Esophagus (tissue), 2 donors: ENCODE measurements around the gene RNF144A. TPM values are rescaled to one million over a fixed set of nuclear protein-coding genes. Genes with fewer than 3 reads are reported as not detected.

ENCODE experiments used
- H3K27ac ChIP-seq, 2 donors: one replicate each; pipeline ENCODE4 v1.5.1; 2013; ENCODE audit warnings: low read depth in 2 of 2, mild to moderate bottlenecking in 2 of 2, inconsistent platforms in 1 of 2, low read length in 1 of 2, moderate library complexity in 1 of 2
- H3K27me3 ChIP-seq, 2 donors: one replicate each; pipeline ENCODE4 v1.6.1; 2013; ENCODE audit warnings: low read length in 2 of 2, control low read depth in 1 of 2, mild to moderate bottlenecking in 1 of 2; ENCODE audit not compliant: insufficient read depth in 2 of 2, control insufficient read depth in 1 of 2
- H3K36me3 ChIP-seq, 2 donors: one replicate each; pipeline ENCODE4 v1.6.1; 2013; ENCODE audit warnings: low read length in 1 of 2; ENCODE audit not compliant: control insufficient read depth in 2 of 2, insufficient read depth in 2 of 2
- H3K4me1 ChIP-seq, 2 donors: one replicate each; pipeline ENCODE4 v1.6.1; 2013; ENCODE audit warnings: low read length in 1 of 2; ENCODE audit not compliant: control insufficient read depth in 2 of 2, insufficient read depth in 2 of 2
- H3K4me3 ChIP-seq, 2 donors: one replicate each; pipeline ENCODE4 v1.5.1; 2013; ENCODE audit warnings: low read length in 2 of 2, mild to moderate bottlenecking in 2 of 2, low read depth in 1 of 2, moderate library complexity in 1 of 2
- H3K9me3 ChIP-seq, 2 donors: one replicate each; pipeline ENCODE4 v1.6.1; 2013; ENCODE audit warnings: mild to moderate bottlenecking in 2 of 2, low read depth in 1 of 2, low read length in 1 of 2, moderate library complexity in 1 of 2; ENCODE audit not compliant: control insufficient read depth in 2 of 2, insufficient read depth in 1 of 2
- WGBS, 2 donors: extraction: QIAGEN DNeasy Blood & Tissue Kit; methylation state at CpG; one replicate each; pipeline ENCODE4 v1.1.7; 2013; 5-methylcytosine and 5-hydroxymethylcytosine counted together
- polyA plus RNA-seq, 2 donors: library from polyadenylated mRNA; stranded (reverse); fragments of 200-250 nt; gene quantifications; one replicate each; pipeline ENCODE4 v1.2.3, GENCODE V29; 2013
- donor health status: healthy with polysubstance abuse.
- donor health status: Bipolar disorder and iron deficiency.

RNF144A gene
- polyA plus RNA-seq, 2 donors, result 2.0 to 2.4 TPM

GRCh38 chr2:7052404-7052803 is 135.2 kb downstream of the RNF144A start:
- H3K4me1 ChIP-seq, result no peaks in the 10 kb centered on the region
- no peaks in the 10 kb centered on the region for H3K36me3 ChIP-seq
- 74 to 82% methylated on average over 3 of the region's 3 CpGs for WGBS, 2 donors
- no peak overlapping the region for H3K27ac ChIP-seq
- no peaks in the 10 kb centered on the region for H3K27me3 ChIP-seq
- H3K9me3 ChIP-seq, result no peaks in the 10 kb centered on the region
- no peak overlapping the region for H3K4me3 ChIP-seq

DNA sequence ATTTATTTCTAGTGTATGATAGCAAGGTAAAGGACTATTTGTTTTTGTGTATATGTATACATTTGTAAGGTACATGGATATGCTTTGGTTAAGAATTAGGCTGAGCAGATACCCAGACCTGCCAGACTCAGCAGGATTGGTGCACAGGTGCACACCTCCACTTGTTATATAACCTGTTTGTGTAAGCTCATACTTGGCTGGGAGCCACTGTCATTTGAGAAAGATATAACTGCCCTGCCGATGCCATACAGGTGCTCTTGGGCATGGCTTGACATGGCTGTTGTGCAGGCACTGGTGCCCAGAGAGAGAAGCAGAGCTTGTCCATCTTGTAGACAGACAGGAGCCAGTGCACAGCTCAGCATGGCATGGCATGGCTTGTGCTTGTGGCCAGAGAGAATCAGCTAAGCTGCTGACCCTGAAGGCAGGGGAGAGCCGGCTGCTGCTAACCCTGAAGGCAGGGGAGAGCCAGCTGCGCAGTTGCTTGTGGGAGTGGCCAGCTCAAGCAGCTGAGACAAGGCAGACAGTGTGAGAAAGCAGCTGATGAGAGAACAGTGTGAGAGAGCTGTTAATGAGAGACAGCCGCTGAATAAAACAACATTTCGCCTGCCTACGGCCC is 136.5 kb downstream of the RNF144A start:
- peaks cover 0 to under 1% of the 10 kb centered on the region in 2 donors for H3K4me1 ChIP-seq
- 67 to 75% methylated on average over 6 of the region's 6 CpGs for WGBS, 2 donors
- no peaks in the 10 kb centered on the region for H3K9me3 ChIP-seq
- no peaks in the 10 kb centered on the region for H3K27me3 ChIP-seq
- H3K4me3 ChIP-seq, result no peak overlapping the region
- H3K27ac ChIP-seq, result no peak overlapping the region
- no peaks in the 10 kb centered on the region for H3K36me3 ChIP-seq

DNA sequence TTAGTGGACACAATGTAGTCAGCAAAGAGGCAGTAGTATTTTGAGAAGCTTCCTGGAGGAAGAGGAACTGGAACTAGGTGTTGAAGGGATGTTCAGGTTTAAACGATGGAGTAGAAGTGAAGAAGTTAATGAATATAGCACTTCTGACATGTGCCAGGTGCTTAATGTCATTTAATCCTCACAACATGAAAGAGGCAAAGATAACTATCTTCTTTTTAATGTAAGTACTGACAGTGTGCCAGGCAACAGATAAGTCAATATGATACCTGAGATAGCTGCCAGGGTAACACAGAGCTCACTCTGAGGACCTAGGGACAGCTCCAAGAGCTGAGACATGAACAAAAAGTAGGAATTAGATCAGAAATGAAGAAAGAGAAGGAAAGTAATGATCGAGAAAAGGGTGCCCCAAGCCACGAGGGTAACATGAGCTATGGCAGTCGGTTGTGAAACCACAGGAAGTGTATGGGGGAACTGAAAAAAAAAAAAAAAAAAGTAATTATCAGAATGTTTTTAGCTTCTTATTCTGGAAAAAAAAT is 140.7 kb downstream of the RNF144A start:
- WGBS, 2 donors, result 57 to 67% methylated on average over 4 of the region's 4 CpGs
- Histone ChIP-seq H3K36me3 (no peaks in the 10 kb centered on the region), H3K4me3 (no peak overlapping the region), H3K27ac (no peak overlapping the region), H3K27me3 (no peaks in the 10 kb centered on the region), H3K9me3 (no peaks in the 10 kb centered on the region), H3K4me1 (peaks cover 0 to 1% of the 10 kb centered on the region in 2 donors)

- Histone ChIP-seq H3K4me1 (peaks cover 0 to 1% of the 10 kb centered on the region in 2 donors), H3K36me3 (no peaks in the 10 kb centered on the region), H3K4me3 (no peak overlapping the region), H3K27ac (no peak overlapping the region), H3K27me3 (no peaks in the 10 kb centered on the region), H3K9me3 (no peaks in the 10 kb centered on the region)
- 43 to 45% methylated on average over 2 of the region's 2 CpGs for WGBS, 2 donors
These were observed 142.9 kb downstream of the RNF144A start for GRCh38 chr2:7060156-7060555.

GRCh38 chr2:7060631-7061449 is 143.6 kb downstream of the RNF144A start:
- Histone ChIP-seq H3K9me3 (no peaks in the 10 kb centered on the region), H3K4me3 (no peak overlapping the region), H3K27me3 (no peaks in the 10 kb centered on the region), H3K4me1 (peaks cover 0 to 1% of the 10 kb centered on the region in 2 donors), H3K36me3 (no peaks in the 10 kb centered on the region), H3K27ac (no peak overlapping the region)
- 78 to 86% methylated on average over 8 of the region's 8 CpGs for WGBS, 2 donors

GRCh38 chr2:7061450-7061789 is 144.2 kb downstream of the RNF144A start:
- H3K4me3 ChIP-seq, result no peak overlapping the region
- H3K9me3 ChIP-seq, result no peaks in the 10 kb centered on the region
- peaks cover 0 to 1% of the 10 kb centered on the region in 2 donors for H3K4me1 ChIP-seq
- H3K27ac ChIP-seq, result no peak overlapping the region
- H3K36me3 ChIP-seq, result no peaks in the 10 kb centered on the region
- no peaks in the 10 kb centered on the region for H3K27me3 ChIP-seq
- WGBS, 2 donors, result 73 to 85% methylated on average over 3 of the region's 3 CpGs

DNA sequence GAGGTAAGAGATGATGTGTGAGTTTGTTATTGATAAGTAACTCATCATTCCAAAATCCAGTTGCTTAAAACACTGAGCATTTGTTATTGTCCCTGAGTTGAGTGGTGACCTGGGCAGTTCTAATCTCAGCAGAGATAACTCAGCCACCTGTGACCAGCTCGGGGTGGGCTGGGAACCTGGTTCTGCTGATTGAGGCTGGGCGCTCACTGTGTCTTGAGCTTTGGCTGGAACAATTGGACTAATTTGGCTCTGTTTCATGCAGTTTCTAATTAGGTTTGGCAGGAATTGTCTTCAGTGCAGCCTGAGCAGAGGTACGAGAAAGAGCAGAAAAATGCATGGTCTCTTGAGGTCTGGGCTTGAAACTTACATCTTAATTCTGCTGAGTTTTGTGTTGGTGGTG is 144.7 kb downstream of the RNF144A start:
- WGBS, 2 donors, result 77 to 93% methylated on average over 3 of the region's 3 CpGs
- Histone ChIP-seq H3K36me3 (no peaks in the 10 kb centered on the region), H3K4me3 (no peak overlapping the region)

GRCh38 chr2:7063789-7064188 is 146.6 kb downstream of the RNF144A start:
- H3K4me3 ChIP-seq, result no peak overlapping the region
- peaks cover 0 to under 1% of the 10 kb centered on the region in 2 donors for H3K4me1 ChIP-seq
- H3K9me3 ChIP-seq, result no peaks in the 10 kb centered on the region
- no peaks in the 10 kb centered on the region for H3K27me3 ChIP-seq
- H3K36me3 ChIP-seq, result no peaks in the 10 kb centered on the region
- no peak overlapping the region for H3K27ac ChIP-seq
- 64 to 76% methylated on average over 3 of the region's 3 CpGs for WGBS, 2 donors

More for the DNA sequence above, 144.7 kb downstream of the RNF144A start:
- peaks cover 0 to 1% of the 10 kb centered on the region in 2 donors for H3K4me1 ChIP-seq
- no peaks in the 10 kb centered on the region for H3K27me3 ChIP-seq
- no peak overlapping the region for H3K27ac ChIP-seq
- no peaks in the 10 kb centered on the region for H3K9me3 ChIP-seq

GRCh38 chr2:7068457-7068856 is 151.2 kb downstream of the RNF144A start:
- Histone ChIP-seq H3K4me3 (no peak overlapping the region), H3K4me1 (no peaks in the 10 kb centered on the region), H3K27ac (no peak overlapping the region), H3K36me3 (no peaks in the 10 kb centered on the region), H3K9me3 (peaks cover 0 to 2% of the 10 kb centered on the region in 2 donors), H3K27me3 (no peaks in the 10 kb centered on the region)
- 86 to 92% methylated on average over 5 of the region's 5 CpGs for WGBS, 2 donors
